Smooth muscle cell (in vitro differentiated cells): Measurements from ENCODE around the gene EHHADH. TPM values are rescaled to one million over a fixed set of nuclear protein-coding genes. Genes with fewer than 3 reads are reported as not detected.

Experiments used
- microRNA-seq: library from miRNA; unstranded; fragments of <30 nt; microRNA quantifications from one replicate; pipeline ENCODE4, GENCODE V29; 2016; ENCODE audit warnings: borderline number of aligned reads
- polyA plus RNA-seq: library from polyadenylated mRNA; unstranded; fragments of >200 nt; fragmentation: Nextera tagmentation; extraction: Ambion mirVana; gene quantifications from 2 replicates; pipeline ENCODE4 v1.2.1, GENCODE V29; 2016
- small RNA-seq: library from RNA; depleted of rRNA; stranded (forward); fragments of <200 nt; gene quantifications from one replicate; pipeline ENCODE3, GENCODE V24; 2014
- total RNA-seq: library from RNA; depleted of rRNA; stranded (reverse); fragments of >200 nt; gene quantifications from 2 replicates; pipeline ENCODE4 v1.2.3, GENCODE V29; 2014

The EHHADH gene
- total and polyA plus RNA-seq, 2 experiments from 2014 or later = 2.7 to 2.9 TPM

Small RNA genes within 50 kb of the gene (microRNA-seq; reads per million reads assigned to microRNA genes)
- not detected for gene MIR5588

Small RNA genes within 50 kb of the gene (small RNA-seq; reads per million reads assigned to genes)
- not detected for gene MIR5588

Other genes with a start within 250 kb of the EHHADH start
- 0.72 and 1.4 TPM in 2 replicates for gene C3orf70, start 101.0 kb downstream of the EHHADH start, total RNA-seq
- gene C3orf70, start 101.0 kb downstream of the EHHADH start, polyA plus RNA-seq = 0.23 and 0.54 TPM in 2 replicates
- gene MAP3K13, start 109.1 kb upstream of the EHHADH start, total RNA-seq = 27.1 and 28.5 TPM in 2 replicates
- gene MAP3K13, start 109.1 kb upstream of the EHHADH start, polyA plus RNA-seq = 49.9 and 65.4 TPM in 2 replicates
- 11.2 and 19.7 TPM in 2 replicates for gene TMEM41A, start 245.0 kb upstream of the EHHADH start, total RNA-seq
- gene TMEM41A, start 245.0 kb upstream of the EHHADH start, polyA plus RNA-seq = 21.3 and 30.1 TPM in 2 replicates